HG03460 (cell line): Measurements from ENCODE around the gene RAP1GAP2.

Experiments used
- ATAC-seq: cut with Tn5 transposase; IDR thresholded peaks from one replicate; pipeline ENCODE4 v1.9.1; 2021; ENCODE audit not compliant: unreplicated experiment

Gene RAP1GAP2

DNA sequence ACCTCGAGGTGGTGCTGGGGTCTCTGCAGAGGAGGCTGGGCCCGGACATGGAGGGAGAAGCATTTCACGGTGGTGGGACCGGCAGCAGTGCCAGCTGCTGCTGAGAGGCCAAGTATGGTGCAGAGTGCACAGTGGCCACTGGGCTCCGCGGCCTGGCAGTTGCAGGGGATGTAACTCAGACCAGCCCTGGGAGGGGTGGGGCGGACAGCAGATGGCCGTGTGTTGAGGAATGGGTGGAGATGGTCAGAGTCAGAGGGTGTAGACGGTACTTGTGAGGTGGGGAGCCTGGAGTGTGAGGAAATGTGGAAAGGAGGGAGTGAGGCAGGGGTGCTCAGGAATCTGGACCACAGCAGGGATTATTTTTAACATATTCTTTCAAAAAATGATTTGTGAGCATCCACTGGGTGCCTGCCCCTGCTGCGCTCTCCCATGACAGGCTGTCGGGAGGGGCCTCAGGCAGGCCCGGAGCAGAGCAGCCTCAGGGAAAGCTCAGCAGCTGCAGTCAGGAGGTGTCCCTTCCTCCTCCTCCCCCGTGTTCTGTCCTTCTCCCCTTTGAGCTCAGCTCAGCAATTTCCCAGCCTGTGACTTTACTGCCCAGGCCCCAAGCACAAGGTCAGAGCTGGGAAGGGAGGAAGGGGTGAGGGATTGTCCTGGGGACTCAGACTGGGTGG lies 113.1 kb downstream of the RAP1GAP2 start:
- no peak for ATAC-seq

DNA sequence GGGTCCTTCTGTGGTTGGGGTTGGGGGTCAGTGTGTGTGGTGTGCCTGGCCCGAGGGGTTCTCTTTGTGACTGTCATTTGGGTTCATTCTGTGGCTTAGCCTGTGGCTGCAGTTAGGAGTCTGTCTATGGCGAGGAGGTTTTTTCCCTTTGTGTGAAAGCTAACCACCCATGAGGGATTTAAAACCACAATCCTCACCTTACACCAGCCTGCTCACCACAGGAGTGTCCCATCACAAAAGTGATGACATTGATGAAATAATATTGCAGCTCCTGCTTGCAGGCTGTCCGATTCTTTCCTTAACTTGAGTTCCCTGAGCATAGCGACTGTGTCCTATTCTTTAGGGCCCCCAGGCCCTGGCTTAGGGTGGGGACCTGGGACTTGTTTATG lies 113.6 kb downstream of the RAP1GAP2 start:
- ATAC-seq = no peak

DNA sequence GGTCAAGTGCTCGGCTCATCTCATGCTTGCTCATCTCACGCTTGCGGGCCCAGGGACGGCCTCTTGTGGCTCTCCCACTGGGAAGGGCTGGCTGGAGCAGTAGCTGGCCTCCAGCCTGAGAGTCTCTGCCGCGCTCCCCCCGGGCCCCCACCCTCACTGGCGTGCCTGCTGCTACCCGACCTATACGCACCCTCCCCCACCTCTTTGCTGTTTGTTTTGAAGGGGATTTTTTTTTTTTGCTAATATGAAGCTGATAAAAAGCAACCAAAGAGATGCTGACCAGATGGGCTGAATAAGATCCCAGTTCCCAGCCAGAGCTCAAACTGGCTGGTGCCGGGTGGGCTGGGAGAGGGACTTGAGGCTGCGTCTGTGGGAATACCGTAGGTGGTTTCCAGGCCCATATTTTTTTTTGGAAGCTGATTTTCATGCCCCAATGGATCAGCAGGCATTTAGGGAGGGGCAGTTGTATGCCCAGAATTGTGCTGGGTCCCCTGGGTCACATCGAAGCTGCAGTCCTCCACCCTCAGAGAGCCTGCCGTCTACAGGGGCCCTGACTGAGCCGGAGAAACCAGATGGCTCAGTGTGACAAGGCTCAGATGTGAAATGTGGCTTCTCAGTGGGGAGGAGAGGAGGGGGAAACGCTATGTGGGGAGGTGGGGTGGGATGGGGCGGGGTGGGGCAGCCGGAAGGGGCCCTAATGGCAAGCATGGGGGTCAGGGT lies 115.0 kb downstream of the RAP1GAP2 start:
- no peak for ATAC-seq

DNA sequence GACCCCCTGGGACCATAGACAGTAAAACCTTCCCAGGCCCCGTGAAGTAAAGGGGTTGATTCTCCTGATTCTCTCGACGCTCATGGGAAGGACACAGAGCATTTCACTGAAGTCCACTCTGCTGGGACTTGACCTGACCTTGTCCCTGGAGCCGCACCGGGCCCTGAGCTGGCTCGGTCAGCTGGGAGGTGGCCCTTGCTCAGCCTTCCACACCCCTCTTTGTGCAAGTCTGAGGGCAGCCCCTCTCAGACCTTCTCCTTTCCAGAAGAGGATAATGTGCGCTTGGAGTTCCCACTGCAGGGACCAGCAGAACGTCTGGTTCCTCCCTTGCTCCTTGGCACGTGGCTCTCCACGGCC lies 115.5 kb downstream of the RAP1GAP2 start:
- ATAC-seq = no peak

DNA sequence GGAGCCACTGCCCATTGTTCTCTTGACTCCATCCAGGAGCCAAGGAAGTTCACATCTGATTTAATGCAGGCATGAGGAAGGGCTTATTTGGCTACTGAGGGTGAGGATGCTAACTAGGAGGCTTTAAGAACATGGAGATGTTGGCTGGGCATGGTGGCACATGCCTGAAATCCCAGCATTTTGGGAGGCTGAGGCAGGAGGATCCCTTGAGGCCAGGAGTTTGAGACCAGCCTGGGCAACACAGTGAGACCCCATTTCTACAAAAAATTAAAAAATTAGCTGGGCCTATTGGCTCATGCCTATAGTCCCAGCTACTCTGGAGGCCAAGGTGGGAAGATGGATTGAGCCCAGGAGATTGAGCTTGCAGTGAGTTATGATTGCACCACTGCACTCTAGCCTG lies 116.5 kb downstream of the RAP1GAP2 start:
- ATAC-seq = no peak

DNA sequence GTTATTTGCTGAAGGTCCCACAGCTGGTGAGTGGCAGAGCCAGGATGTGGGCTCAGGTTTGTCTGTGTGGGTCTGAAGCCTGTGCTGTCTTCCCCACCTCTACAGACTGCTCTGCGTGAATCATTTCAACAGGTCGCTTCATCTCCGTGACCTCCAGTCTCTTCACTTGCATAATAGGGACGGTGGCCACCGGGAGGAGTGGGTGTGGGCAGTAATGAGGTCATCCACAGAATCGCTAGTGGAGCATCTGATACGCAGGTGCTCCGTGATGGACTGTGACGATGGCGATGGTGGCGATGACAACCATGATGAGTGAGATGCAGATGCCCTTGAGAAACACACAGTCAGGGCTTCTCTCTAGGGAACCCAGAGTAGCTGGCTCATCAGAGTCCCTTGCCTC lies 120.2 kb downstream of the RAP1GAP2 start:
- ATAC-seq = no peak

DNA sequence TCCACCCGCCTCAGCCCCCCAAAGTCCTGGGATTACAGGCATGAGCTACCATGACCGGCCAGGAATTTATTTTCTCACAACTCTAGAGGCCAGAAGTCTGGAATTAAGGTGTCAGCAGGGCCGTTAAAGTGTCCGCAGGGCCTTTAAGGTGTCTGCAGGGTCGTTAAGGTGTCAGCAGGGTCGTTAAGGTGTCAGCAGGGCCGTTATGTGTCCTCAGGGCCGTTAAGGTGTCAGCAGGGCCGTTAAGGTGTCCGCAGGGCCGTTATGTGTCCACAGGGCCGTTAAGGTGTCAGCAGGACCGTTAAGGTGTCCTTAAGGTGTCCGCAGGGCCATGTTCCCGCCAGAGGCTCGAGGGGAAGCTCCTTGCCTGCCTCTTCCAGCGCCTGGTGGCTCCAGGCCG lies 125.2 kb downstream of the RAP1GAP2 start:
- no peak for ATAC-seq

DNA sequence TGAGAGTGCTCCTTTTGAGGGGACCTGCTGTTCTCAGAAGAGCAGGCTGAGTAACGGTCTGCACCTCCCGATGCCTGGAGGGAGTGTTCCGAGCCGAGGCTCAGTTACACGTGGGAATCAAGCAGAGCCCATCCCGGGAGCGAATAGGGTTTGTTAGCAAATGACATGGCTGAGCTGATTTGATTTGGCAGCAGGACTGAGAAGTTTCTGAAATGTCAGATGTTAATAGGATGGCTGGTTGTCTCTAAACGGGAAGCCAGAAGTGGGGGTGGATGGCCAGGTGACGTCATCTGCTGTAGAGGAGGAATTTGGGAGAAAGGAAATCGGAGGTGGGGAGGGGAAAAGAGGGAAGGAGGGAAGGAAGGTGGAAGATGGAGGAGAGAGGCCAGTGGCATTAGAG lies 128.0 kb downstream of the RAP1GAP2 start:
- ATAC-seq = no peak

DNA sequence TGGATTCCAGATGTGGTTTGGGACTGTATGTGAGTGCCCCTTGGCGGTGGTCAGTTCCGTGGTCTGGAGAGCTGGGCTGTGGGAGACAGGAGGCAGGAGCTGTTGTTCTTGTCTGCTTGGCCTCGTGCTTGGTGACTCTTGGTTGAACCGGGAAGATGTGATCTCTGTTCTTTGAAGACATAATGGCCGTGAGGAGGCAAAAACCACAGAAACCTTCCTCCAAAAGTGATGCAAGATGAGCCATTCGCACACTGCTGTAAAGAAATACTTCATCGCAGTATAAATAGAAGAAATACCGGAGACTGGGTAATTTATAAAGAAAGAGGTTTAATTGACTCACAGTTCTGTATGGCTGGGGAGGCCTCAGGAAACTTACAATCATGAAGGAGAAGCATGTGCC lies 128.8 kb downstream of the RAP1GAP2 start:
- ATAC-seq = no peak

DNA sequence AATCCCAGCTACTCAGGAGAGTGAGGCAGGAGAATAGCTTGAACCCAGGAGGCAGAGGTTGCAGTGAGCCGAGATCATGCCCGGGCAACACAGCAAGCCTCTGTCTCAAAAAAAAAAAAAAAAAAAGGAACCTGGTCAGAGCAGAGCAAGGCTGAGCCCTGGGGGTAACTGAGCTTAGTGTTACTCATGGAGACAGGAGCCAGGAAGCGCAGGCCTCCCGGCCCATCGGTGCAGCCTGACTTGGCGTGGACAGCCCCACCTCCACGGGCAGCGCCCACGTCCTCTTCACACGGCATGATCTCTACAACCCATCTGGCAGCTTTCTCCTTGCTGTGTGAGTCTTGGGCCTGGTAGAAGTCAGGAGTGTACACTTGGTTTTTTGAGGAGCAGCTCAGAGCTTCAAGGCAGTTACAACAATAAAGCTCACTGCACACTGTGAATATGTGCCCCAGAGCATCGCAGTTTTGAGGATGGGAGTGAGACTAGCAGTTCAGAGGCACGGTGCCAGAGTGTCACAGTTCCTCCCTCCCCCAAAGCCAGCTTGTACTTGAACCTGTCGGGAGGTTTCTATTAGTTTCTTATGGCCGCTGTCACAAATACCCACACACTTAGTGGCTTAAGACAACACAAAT lies 129.9 kb downstream of the RAP1GAP2 start:
- no peak for ATAC-seq

DNA sequence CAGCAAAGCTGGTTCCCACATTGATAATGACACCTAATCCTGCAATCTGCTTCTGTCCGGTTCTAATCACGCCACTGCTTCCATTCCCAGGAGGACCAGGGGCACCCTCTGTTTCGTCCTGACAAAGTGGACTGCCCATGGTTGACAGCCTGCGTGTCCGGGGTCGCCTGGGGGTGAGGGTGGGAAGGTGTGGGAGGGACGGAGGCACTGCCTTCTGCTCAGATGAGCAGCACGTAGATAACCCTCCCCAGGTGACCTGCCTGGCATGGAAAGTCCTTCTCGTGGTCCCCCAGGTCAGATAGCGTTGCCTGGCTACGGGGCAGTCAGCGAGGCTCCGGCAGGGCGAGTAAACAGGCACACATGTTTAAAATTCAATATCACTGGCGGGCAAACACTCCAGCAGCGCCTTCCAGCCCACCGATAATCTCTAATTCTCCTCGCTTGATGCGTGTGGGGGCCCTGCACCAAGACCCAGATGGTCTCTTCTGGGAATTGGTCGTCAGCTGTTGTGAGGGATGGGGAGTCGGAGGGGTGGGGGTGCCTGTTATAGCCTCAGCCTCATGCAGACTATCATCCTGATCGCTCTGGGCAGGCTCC lies 132.2 kb downstream of the RAP1GAP2 start:
- ATAC-seq = no peak

DNA sequence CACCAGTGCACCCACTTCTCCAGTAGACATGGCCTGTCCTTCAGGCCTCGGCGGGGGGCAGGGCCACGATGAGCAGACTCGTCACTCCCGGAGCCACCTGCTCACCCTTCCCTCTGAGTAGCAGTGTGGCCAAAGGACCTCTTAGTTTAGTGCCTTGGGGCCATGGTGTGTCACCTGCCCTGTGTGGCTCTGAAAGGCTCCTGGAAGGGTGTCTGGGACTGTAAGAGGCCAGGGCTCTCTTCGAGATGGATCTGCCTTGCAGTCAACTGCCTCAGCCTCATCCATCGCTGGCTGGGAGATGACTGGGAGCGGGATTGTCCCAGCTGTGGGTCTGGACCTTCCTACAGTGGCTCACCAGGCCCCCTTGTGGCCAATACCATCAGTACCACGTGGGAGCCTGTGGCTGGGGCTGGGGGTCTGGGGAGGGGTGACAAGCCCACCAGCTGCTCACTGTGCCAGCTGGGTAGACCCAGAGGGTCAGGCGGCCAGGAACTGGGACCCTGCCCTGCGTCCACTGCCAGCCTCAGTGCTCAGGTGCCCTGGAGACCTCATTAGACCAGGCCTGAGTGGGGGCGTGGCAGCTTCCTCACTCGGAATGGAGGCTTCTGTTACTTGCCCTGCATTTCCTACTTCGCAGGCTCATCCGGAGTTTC lies 133.8 kb downstream of the RAP1GAP2 start:
- no peak for ATAC-seq

DNA sequence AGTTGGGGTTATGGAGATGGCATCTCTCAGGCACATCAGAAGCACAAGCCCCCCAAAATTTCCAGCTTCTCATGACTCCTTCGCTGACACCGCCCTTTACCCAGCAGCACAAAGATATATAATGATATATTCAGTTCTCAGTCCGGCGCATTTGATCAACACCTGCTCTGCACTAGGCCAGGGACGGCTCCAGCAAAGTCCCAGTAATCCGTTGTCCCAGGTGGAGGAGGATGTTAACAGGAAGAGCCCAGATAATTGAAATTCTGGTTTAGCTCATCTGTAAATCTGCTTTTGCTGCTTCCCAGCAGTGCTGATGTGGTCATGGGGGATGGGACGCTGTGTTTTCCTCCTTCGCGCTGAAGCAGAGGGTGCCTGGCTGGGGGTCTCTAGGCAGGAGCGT lies 135.6 kb downstream of the RAP1GAP2 start:
- ATAC-seq = no peak

DNA sequence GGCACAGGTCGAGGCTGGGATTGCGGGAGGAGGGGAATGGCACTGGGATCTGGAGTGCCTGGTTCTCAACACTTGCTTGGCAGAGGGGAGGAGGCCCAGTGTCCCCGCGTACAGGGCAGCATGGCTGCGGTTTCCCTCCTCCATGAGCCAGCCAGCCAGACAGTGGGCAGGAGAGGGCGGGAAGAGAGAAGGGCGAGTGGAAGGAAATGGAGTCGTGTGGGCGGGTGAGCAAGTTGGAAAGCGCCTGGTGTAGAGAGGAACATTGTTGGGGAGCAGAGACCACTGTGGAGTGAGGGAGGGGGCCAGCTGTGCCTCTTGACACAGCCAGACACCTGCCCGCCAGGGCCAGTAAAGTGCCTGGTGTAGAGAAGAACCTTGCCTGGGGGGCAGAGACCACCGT lies 136.7 kb downstream of the RAP1GAP2 start:
- ATAC-seq = no peak

DNA sequence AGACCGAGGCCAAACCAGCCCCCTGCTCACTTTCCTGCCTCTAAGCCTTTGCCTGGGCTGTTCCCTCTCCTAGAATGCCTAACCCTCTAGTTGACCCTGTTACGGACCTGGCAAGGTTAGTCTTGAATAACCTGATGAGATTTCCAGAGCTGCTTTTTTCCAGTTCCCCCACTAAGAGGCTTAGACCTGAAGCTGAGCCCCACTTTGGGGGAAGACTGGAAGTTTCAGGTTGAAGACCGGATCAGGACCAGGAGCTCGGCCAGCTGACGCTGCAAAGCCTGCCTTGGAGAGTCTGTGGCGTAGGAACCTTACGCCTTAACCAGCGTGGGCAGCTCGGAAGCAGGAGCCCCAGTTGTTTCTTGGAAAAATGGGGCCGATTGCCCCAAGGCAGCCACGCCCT lies 137.4 kb downstream of the RAP1GAP2 start:
- no peak for ATAC-seq

DNA sequence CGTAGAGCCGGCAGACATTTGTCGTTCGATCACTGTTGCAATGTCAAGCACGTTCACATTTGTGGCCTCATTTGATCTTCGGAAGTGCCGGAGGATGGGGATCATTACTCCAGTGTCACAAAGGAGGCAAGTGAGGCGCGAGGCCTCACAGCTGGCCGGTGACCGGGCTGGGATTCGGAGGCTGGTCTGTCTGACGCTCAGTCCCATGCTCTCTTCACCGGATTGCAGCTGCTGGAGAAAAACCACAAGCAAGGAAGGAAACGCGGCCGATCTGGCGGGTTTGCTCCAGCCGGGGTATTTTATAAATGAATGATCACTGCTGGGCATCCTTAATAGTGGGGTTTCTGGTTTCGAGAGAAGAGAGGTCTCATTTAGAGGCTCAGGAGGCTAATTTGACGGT lies 139.4 kb downstream of the RAP1GAP2 start:
- no peak for ATAC-seq

DNA sequence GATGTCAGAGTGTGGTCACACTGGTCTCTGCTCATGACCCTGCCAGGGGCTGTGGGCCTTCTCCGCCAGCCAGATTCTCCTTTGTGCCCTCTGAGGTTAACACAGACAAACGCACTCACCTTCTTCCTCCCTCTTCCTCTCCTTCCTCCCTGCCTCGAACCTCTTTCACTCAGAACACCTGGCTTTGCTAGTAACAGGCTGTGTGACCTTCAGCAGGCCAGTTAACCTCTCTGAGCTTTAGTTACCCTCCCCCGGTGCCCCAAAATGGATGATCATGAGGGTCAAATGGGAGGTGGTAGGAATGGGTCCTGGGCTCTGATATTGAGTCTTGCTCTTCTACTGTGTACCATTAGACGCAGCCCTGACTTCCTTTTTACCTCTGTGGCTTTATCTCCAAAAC lies 140.1 kb downstream of the RAP1GAP2 start:
- ATAC-seq = no peak

DNA sequence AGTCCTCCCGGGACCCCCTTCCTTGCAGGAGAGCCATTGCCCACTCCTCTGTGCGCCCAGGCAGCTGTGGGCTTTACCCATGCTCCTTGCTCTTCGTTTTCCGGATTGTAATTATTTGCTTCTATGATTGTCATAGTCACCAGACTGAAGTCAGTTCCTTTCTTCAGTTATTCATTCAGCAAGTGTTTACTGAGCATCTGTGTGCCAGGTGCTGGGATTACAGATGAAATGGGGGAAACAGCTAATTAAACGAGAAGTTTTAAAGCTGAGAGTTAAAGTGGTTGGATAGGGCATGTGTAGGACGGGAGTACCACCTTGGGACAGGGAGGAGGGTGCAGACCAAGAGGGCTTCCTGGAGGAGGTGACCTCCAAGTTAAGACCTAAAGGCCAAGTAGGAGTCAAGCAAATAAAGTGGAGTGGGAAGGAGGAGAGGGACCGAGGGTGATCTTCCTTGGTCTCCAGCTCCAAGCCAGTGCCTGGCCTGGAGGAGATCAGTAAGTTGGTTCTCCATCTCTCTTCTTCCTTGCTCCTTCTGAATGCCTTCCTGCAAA lies 140.6 kb downstream of the RAP1GAP2 start:
- ATAC-seq = no peak

DNA sequence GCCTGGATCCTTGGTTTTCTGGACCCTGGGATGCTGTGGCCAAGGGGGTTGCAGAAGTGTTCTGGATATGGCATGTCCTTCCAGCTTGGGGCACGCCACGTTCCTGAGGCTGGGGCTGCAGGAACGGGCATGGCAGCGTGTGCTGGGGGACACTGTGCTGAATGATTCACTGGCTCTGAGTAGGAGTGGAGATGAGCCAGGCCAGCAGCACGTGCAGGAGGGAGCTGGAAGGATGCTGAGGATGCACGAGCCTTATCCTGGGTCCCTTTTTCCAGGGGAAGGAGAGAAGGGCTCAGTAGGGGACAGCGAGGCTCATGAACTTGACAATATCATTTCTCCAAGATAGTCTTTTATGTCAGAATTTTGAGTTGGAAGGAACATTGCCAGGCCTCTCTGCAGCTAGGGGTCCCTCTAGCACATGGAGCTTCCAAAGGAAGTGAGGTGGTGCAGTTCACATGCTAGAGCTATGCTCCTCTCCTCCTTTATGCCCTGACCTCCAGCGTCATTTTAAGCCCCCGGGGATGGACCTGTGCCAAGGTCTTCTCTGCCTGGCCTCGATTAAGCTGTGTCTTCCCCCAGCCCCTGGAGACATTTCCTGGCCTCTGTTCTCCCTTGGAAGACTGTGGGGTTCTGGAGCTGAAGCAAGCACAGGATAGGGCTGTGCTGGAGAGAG lies 141.2 kb downstream of the RAP1GAP2 start:
- ATAC-seq = no peak

DNA sequence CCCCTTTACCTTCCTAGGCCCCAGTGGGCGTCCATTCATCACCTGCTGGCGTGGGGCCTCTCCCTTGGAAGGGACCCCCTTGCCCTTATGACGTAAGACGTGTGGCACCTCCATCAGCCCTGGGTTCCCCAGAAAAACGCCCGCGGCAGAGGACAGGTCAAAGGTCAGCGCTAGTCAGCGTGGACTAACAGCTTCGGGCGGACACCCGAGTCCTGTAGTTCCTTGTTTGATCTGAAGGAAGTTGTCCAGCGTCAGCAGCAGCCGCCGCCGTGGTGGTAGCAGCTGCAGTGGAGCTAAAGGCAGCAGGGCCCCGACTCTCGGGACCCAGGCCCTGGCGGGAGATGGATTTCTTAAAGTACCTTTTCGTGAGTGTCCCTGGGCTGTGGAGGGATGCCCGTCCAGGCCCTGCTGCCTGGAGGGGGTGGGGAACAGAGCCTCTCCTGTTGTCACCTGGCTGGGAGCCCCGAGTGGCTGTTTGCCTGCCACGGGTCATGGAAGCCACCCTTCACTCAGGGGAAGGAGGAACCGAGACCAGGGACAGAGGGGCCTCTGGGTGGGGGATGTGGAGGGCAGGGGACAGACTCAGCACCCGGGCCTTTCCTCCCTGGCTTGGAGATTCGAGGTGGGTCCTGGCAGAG lies 143.6 kb downstream of the RAP1GAP2 start:
- ATAC-seq = no peak
